GM21390 (cell line): ENCODE data around the gene CPLANE1.

Source experiments
- ATAC-seq: cut with Tn5 transposase; IDR thresholded peaks from one replicate; pipeline ENCODE4 v1.9.1; 2021; ENCODE audit not compliant: unreplicated experiment

CPLANE1 gene

DNA sequence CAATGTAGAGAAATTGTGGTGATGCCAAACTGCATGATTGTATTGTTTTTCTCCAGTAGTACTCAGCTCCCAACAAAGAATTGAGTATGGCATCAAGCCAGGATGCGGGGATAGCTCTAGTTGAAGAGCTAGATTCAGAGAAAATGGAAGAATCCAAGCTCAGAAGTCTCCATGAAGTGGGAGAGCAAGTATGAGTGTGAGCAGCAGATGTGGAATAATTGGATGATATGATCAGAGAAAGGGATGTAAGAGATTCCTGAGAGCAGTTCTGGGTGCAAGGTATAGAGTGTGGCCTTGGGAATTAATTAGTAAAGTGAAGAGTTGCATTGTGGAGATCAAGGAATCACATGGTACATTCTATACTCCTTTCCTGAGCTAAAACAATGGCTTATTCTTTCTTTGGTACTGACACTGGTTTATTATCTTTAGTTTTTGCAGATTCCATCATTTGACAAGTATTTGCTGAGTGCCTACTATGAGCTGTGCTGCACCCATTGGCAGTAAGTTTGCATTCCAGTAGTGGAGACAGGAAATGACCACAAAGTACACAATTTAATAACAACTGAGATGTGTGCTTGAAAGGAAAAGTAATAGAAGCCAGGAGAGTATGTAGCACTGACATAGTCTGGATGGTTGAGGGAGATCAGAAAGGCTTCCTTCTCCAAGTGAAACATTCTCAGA lies 177.1 kb downstream of the CPLANE1 start:
- ATAC-seq, result no peak

- no peak for ATAC-seq
Observed at GRCh38 chr5:37071487-37071886, 177.7 kb downstream of the CPLANE1 start.

- ATAC-seq, result no peak
Observed at GRCh38 chr5:37064442-37064841, 184.7 kb downstream of the CPLANE1 start.

- ATAC-seq, result no peak
Observed at GRCh38 chr5:37063739-37064138, 185.4 kb downstream of the CPLANE1 start.

DNA sequence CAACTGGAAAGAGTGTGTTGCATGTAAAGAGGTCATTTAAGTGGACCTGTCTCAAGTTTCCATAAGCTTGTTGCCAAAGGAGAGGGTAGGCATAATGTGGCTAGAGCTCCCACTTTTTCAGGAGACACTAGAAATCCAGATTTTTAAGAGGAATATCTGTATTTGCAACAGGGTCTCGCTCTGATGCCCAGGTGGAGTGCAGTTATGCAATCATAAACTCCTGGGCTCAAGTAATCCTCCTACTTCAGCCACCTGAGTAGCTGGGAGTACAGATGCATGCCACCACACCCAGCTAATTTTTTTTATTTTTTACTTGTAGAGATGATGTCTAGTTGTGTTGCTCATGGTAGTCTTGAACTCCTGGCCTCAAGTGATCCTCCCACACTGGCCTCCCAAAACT lies 189.1 kb downstream of the CPLANE1 start:
- ATAC-seq, result no peak

DNA sequence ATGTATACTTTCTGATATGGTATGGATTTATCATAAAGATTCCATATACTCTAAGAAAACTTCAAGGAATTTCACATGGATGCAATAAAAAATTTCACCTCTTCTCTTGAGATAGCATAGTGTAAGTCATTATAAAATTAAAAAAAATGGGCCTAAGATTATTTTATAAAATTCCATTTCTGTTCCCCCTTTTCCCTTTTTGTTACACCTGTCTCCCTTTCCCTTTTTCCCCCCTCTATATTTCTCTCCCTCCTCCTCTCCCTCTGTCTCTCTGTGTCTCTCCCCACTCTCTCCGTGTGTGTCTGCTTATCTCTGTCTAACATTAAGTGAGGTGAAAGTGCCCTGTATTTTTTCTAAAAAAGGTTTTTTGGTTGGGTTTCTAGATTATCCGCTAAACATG lies 192.4 kb downstream of the CPLANE1 start:
- no peak for ATAC-seq
